ENCODE measurements around the gene DAP. TPM values are rescaled to one million over a fixed set of nuclear protein-coding genes. Genes with fewer than 3 reads are reported as not detected.

The DAP gene
- total RNA-seq, 3 donors from 2014 or later, result 60.8 to 63.8 (median 61.9) TPM

DNA sequence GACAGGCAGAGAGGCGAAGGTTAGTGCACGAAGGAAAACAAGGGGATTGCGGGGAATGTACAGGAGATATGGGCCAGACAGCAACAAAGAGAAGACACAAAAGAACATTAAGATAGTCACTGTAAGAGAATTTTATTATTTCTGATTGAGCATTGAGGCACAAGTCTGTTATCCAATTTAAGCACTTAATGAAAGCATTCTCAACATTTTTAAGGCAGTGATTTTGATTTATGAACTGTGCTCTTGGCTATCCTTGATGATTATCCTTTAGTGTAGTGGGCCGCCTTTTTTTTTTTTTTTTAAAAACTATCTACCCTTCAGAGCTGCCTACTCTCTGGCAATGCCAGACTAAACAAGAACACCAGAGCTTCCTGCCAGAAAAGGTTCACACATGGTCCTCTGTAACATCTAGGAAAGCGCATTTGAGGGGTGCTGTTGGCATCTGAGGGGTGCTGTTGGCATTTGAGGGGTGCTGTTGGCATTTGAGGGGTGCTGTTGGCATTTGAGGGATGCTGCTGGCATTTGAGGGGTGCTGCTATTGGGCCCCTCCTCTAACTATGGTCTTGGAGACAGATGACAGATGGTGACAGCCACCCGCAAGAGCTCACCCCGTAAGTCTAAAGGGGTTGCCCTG is 3.0 kb downstream of the DAP start:
- no peak for DNase-seq (ENCODE audit: low spot score in 2 of 2)
- no peaks in the 10 kb centered on the region for H3K4me1 ChIP-seq

GRCh38 chr5:10757043-10757442 is 4.0 kb downstream of the DAP start:
- intact Hi-C loops (cut with DNase I; ENCODE audit: low total_unique reads), result loop anchor here (5.0 kb wide), 1 partner anchor 975 kb away; no protein-coding TSS in a partner anchor

More for the DNA sequence above, 3.0 kb downstream of the DAP start:
- Histone ChIP-seq H3K36me3 (no peaks in the 10 kb centered on the region), H3K27ac (peak overlapping the region in 1 of 2 donors; percentile 1), H3K4me3 (no peak overlapping the region), H3K27me3 (no peaks in the 10 kb centered on the region), H3K9me3 (no peaks in the 10 kb centered on the region)
- intact Hi-C loops (cut with DNase I; ENCODE audit: low total_unique reads), result loop anchor here (5.0 kb wide), 1 partner anchor 976 kb away; no protein-coding TSS in a partner anchor
- TF ChIP-seq, protein P1, sequence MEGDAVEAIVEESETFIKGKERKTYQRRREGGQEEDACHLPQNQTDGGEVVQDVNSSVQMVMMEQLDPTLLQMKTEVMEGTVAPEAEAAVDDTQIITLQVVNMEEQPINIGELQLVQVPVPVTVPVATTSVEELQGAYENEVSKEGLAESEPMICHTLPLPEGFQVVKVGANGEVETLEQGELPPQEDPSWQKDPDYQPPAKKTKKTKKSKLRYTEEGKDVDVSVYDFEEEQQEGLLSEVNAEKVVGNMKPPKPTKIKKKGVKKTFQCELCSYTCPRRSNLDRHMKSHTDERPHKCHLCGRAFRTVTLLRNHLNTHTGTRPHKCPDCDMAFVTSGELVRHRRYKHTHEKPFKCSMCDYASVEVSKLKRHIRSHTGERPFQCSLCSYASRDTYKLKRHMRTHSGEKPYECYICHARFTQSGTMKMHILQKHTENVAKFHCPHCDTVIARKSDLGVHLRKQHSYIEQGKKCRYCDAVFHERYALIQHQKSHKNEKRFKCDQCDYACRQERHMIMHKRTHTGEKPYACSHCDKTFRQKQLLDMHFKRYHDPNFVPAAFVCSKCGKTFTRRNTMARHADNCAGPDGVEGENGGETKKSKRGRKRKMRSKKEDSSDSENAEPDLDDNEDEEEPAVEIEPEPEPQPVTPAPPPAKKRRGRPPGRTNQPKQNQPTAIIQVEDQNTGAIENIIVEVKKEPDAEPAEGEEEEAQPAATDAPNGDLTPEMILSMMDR (IDR thresholded peaks at IDR 0.05), result no peak
- TF ChIP-seq POLR2A (IDR thresholded peaks at IDR 0.05) (no peak), POLR2AphosphoS5 (IDR thresholded peaks at IDR 0.05) (no peak)

DNA sequence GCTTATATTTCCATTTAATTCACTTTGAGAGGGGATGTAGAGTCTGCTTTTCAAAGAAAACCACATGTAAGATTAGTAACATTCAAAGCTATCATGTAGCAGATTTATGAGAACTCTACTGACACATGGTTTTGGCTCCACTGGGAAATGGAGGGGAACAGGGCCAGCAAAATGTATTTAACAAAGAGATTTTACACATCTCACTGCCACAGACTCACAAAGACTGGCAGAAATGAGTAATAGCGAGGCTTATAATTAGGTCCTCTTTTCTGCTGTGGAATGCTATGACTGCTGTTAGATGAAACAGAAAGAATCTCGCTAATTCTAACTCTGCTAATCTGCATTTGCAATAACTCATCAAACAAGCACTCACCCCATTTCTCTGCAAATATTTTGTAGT is 4.5 kb downstream of the DAP start:
- TF ChIP-seq POLR2A (IDR thresholded peaks at IDR 0.05), result no peak
- TF ChIP-seq, protein P1 (IDR thresholded peaks at IDR 0.05), result no peak
- TF ChIP-seq POLR2AphosphoS5 (IDR thresholded peaks at IDR 0.05), result no peak
- DNase-seq (ENCODE audit: low spot score in 2 of 2), result no peak
- no peaks in the 10 kb centered on the region for H3K36me3 ChIP-seq
- H3K4me1 ChIP-seq, result no peaks in the 10 kb centered on the region
- intact Hi-C loops (cut with DNase I; ENCODE audit: low total_unique reads), result loop anchor here (5.0 kb wide), 1 partner anchor 974 kb away; no protein-coding TSS in a partner anchor
- H3K4me3 ChIP-seq, result no peak overlapping the region
- H3K27me3 ChIP-seq, result no peaks in the 10 kb centered on the region
- no peak overlapping the region for H3K27ac ChIP-seq
- H3K9me3 ChIP-seq, result no peaks in the 10 kb centered on the region

More at GRCh38 chr5:10757043-10757442, 4.0 kb downstream of the DAP start:
- Histone ChIP-seq H3K4me1 (no peaks in the 10 kb centered on the region), H3K27me3 (no peaks in the 10 kb centered on the region), H3K9me3 (no peaks in the 10 kb centered on the region), H3K4me3 (no peak overlapping the region), H3K27ac (peak overlapping the region; percentile 1 to 54), H3K36me3 (no peaks in the 10 kb centered on the region)
- DNase-seq (ENCODE audit: low spot score in 2 of 2), result no peak
- TF ChIP-seq, protein P1 (IDR thresholded peaks at IDR 0.05), result no peak
- TF ChIP-seq POLR2AphosphoS5 (IDR thresholded peaks at IDR 0.05) (no peak), POLR2A (IDR thresholded peaks at IDR 0.05) (no peak)

DNA sequence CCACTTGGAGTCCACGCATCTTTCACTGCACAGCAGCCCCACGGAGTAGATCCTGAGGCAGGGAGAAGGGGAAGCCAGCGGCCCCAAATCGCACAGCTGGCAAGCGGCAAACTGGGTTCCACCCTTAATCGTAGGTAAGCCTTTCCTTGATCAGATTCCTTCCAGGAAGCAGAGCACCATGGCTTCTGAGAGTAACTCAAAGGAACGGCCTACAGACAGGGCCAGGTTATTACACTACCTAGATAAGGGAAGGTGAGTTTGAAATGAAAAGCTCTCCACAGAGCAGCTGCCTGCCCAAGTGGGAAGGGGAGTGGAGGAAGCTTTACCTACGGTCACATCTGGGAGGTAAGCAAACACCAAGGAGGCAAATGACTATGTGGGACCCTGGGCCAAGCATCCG is 7.9 kb downstream of the DAP start:
- Histone ChIP-seq H3K9me3 (no peaks in the 10 kb centered on the region), H3K27me3 (no peaks in the 10 kb centered on the region), H3K36me3 (no peaks in the 10 kb centered on the region), H3K4me3 (no peak overlapping the region), H3K4me1 (no peaks in the 10 kb centered on the region), H3K27ac (no peak overlapping the region)
- intact Hi-C loops (cut with DNase I; ENCODE audit: low total_unique reads), result no loop called here
- DNase-seq (ENCODE audit: low spot score in 2 of 2), result no peak
- no peak for TF ChIP-seq POLR2A (IDR thresholded peaks at IDR 0.05)

DNA sequence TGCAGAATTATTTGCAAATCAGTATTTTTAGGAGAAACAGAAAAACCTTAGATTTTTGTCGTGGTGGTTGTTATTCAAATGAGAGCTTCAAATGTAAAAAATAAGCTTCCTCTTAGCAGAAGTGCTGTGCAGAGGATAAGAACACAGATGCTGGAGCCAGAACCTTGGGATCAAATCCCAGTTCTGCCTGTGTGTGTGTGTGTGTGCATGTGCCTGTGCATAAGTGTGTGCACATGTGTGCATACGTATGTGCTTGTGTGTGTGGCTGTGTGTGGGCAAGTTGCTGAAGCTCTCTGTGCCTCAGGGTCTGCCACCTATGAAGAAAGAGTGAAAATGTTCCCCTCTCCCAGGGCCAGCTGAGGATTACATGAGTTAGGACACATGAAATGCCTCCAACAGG is 8.6 kb downstream of the DAP start:
- no peaks in the 10 kb centered on the region for H3K4me1 ChIP-seq
- no peak for DNase-seq (ENCODE audit: low spot score in 2 of 2)
- no peaks in the 10 kb centered on the region for H3K9me3 ChIP-seq
- TF ChIP-seq POLR2A (IDR thresholded peaks at IDR 0.05) (no peak), POLR2AphosphoS5 (IDR thresholded peaks at IDR 0.05) (no peak)
- TF ChIP-seq, protein P1 (IDR thresholded peaks at IDR 0.05), result no peak
- intact Hi-C loops (cut with DNase I; ENCODE audit: low total_unique reads), result no loop called here
- H3K4me3 ChIP-seq, result no peak overlapping the region
- H3K27me3 ChIP-seq, result no peaks in the 10 kb centered on the region
- no peaks in the 10 kb centered on the region for H3K36me3 ChIP-seq
- no peak overlapping the region for H3K27ac ChIP-seq
